HepG2 (cell line): Measurements from ENCODE around the gene FBLN5. TPM values are rescaled to one million over a fixed set of nuclear protein-coding genes. Genes with fewer than 3 reads are reported as not detected.

Experiments
- ATAC-seq: fragments of 200-7000 bp; cut with Tn5 transposase; 3 replicates; pipeline ENCODE4 v1.9.1; 2020; ENCODE audit warnings: mild to moderate bottlenecking, moderate library complexity
- BruUV-seq: library from RNA; stranded (reverse); fragments of 400-500 nt; replicated peaks from 2 replicates; lab custom pipeline; 2021; lab: Mats Ljungman, UMichigan
- CTCF ChIA-PET: fragments of 300-600 bp; formaldehyde crosslinking; extraction: SDS; loops from one replicate; lab custom pipeline; 2021; ENCODE audit warnings: low total read pairs, inconsistent platforms, low intra/inter-chr PET ratio; lab: Yijun Ruan, JAX
- POLR2A ChIA-PET: fragments of 350-600 bp; sonication (Branson Sonifier 250); formaldehyde crosslinking; loops from one replicate; lab custom pipeline; 2020; ENCODE audit warnings: antibody characterized with exemption, inconsistent platforms; lab: Yijun Ruan, JAX
- DNase-seq: peaks from one replicate; pipeline ENCODE4 v3.0.0-alpha.2; 2015; ENCODE audit warnings: low spot score
- FAIRE-seq: peaks from 3 replicates; lab custom pipeline; 2011; peaks lifted over from hg19 to GRCh38; lab: Jason Lieb, UNC
- H2AFZ ChIP-seq: one replicate; pipeline ENCODE4 v1.6.1; 2011; ENCODE audit warnings: low read length, inconsistent platforms
- H3K27ac ChIP-seq: fragments of 300-600 bp; 3 replicates; pipeline ENCODE4 v1.8.0; 2011; ENCODE audit warnings: mixed run types, mild to moderate bottlenecking, mixed read lengths, low read length, inconsistent platforms; ENCODE audit not compliant: insufficient read depth; ENCODE audit errors: extremely low read length
- H3K27me3 ChIP-seq, 2 experiments: fragments of 200-600 bp in 1 of 2; 2 replicates in 1 of 2; 3 replicates in 1 of 2; pipeline versions ENCODE4 v1.6.0 to v1.8.0; 2011; ENCODE audit warnings: low read length in 2 of 2, mild to moderate bottlenecking in 2 of 2, moderate library complexity in 2 of 2, inconsistent platforms in 1 of 2; ENCODE audit not compliant: insufficient read depth in 2 of 2, control insufficient read depth in 1 of 2
- H3K36me3 ChIP-seq, 2 experiments: fragments of 200-600 bp in 1 of 2; replicated peaks in 1 of 2; 2 replicates in 1 of 2; 3 replicates in 1 of 2; pipeline versions ENCODE4 v1.5.1 to v1.8.0; 2011; ENCODE audit warnings: low read length in 2 of 2, inconsistent platforms in 1 of 2; ENCODE audit not compliant: insufficient read depth in 2 of 2, control insufficient read depth in 1 of 2
- H3K4me1 ChIP-seq: 2 replicates; pipeline ENCODE4 v1.5.1; 2012; ENCODE audit warnings: low read length, inconsistent platforms; ENCODE audit not compliant: insufficient read depth
- H3K4me2 ChIP-seq: 2 replicates; pipeline ENCODE4 v1.6.0; 2011; ENCODE audit warnings: low read depth, low read length, inconsistent platforms
- H3K4me3 ChIP-seq, 3 experiments: fragments of 200-600 bp in 1 of 3; sonication (generic), shearing (Covaris generic) in 1 of 3; replicated peaks in 1 of 3; 2 replicates each; pipeline ENCODE4 v1.5.1; 2011 to 2016; ENCODE audit warnings: low read length in 3 of 3, inconsistent platforms in 2 of 3, low read depth in 2 of 3, mild to moderate bottlenecking in 2 of 3, control low read depth in 1 of 3, mixed read lengths in 1 of 3; ENCODE audit not compliant: insufficient read depth in 1 of 3
- H3K79me2 ChIP-seq: one replicate; pipeline ENCODE4 v1.6.1; 2011; ENCODE audit warnings: low read length, inconsistent platforms; ENCODE audit not compliant: insufficient read depth
- H3K9ac ChIP-seq: 2 replicates; pipeline ENCODE4 v1.6.0; 2011; ENCODE audit warnings: mild to moderate bottlenecking, low read depth, low read length, inconsistent platforms; ENCODE audit not compliant: insufficient read depth
- H3K9me3 ChIP-seq: 2 replicates; pipeline ENCODE4 v1.5.1; 2012; ENCODE audit warnings: mild to moderate bottlenecking, low read length
- H4K20me1 ChIP-seq: 2 replicates; pipeline ENCODE4 v1.6.0; 2011; ENCODE audit warnings: inconsistent platforms, mild to moderate bottlenecking, low read length, moderate library complexity; ENCODE audit not compliant: insufficient read depth
- GATAD1 ChIP-seq: IDR thresholded peaks from 2 replicates; pipeline ENCODE4 v1.6.1; 2016; ENCODE audit warnings: missing genetic modification reagents, missing compliant biosample characterization
- IKZF1 ChIP-seq: fragments of 450-650 bp; IDR thresholded peaks from 2 replicates; pipeline ENCODE4 v1.7.1; 2016
- IRX3 ChIP-seq: sonication (generic); formaldehyde crosslinking; IDR thresholded peaks from 2 replicates; pipeline ENCODE4 v1.8.1; 2023; ENCODE audit warnings: mild to moderate bottlenecking, low read depth, missing genetic modification reagents, borderline replicate concordance
- KDM6A ChIP-seq: IDR thresholded peaks from 2 replicates; pipeline ENCODE4 v1.6.1; 2016; ENCODE audit warnings: low read depth
- NR2F2 ChIP-seq: IDR thresholded peaks from 2 replicates; pipeline ENCODE4 v1.6.1; 2012; ENCODE audit warnings: low read depth, inconsistent platforms, borderline replicate concordance
- PRPF4 ChIP-seq: fragments of 200-400 bp; formaldehyde crosslinking; IDR thresholded peaks from 2 replicates; pipeline ENCODE4 v1.6.1; 2016; ENCODE audit warnings: low read length, low read depth; ENCODE audit not compliant: poor library complexity, severe bottlenecking
- SP1 ChIP-seq, 2 experiments: fragments of 450-650 bp in 1 of 2; sonication (generic) in 1 of 2; formaldehyde crosslinking in 1 of 2; IDR thresholded peaks; 2 replicates each; pipeline versions ENCODE4 v1.4.0 to v1.6.1; 2016 to 2020; ENCODE audit warnings: missing genetic modification reagents in 1 of 2
- STAT5B ChIP-seq: sonication (generic); formaldehyde crosslinking; IDR thresholded peaks from 2 replicates; pipeline ENCODE4 v1.4.0; 2020; ENCODE audit warnings: missing genetic modification reagents
- TAF1 ChIP-seq: sonication (generic); formaldehyde crosslinking; IDR thresholded peaks from 2 replicates; pipeline ENCODE4 v1.4.0; 2020; ENCODE audit warnings: missing genetic modification reagents
- ZNF138 ChIP-seq: sonication (generic); formaldehyde crosslinking; IDR thresholded peaks from 2 replicates; pipeline ENCODE4 v1.5.0; 2020; ENCODE audit warnings: mild to moderate bottlenecking, low read depth, missing genetic modification reagents
- ZNF20 ChIP-seq: sonication (generic); formaldehyde crosslinking; IDR thresholded peaks from 2 replicates; pipeline ENCODE4 v1.4.0; 2020; ENCODE audit warnings: mild to moderate bottlenecking, moderate library complexity, missing genetic modification reagents
- ZNF329 ChIP-seq: sonication (generic); formaldehyde crosslinking; IDR thresholded peaks from 2 replicates; pipeline ENCODE4 v1.9.0; 2021; ENCODE audit warnings: low read depth, mild to moderate bottlenecking, missing genetic modification reagents
- ZNF607 ChIP-seq: sonication (generic); formaldehyde crosslinking; IDR thresholded peaks from 2 replicates; pipeline ENCODE4 v1.5.1; 2020; ENCODE audit warnings: missing genetic modification reagents, mild to moderate bottlenecking, borderline replicate concordance
- ZNF749 ChIP-seq: sonication (generic); formaldehyde crosslinking; IDR thresholded peaks from 2 replicates; pipeline ENCODE4 v1.8.0; 2022; ENCODE audit warnings: mild to moderate bottlenecking, missing genetic modification reagents, moderate library complexity, borderline replicate concordance
- ZNF768 ChIP-seq: sonication (generic); formaldehyde crosslinking; IDR thresholded peaks from 2 replicates; pipeline ENCODE4 v1.4.0; 2020; ENCODE audit warnings: missing genetic modification reagents
- WGBS: methylation state at CpG from one replicate; pipeline ENCODE4 v1.1.6; 2017; ENCODE audit warnings: low lambda C conversion rate; 5-methylcytosine and 5-hydroxymethylcytosine counted together
- in situ Hi-C: cut with HindIII; loops from 2 replicates; pipeline ENCODE4 v1.10.0; 2017; ENCODE audit warnings: low pct_unique_long_range_greater_than_20kb; ENCODE audit not compliant: extremely low pct_ligation_motif_present
- intact Hi-C: fragments of 100-400 bp; cut with micrococcal nuclease; formaldehyde crosslinking; loops from one replicate; pipeline ENCODE4 v1.10.0; 2022; ENCODE audit not compliant: unreplicated experiment
- polyA plus RNA-seq, 8 experiments: library from polyadenylated mRNA; depleted of rRNA in 3 of 8; stranded (reverse) in 7 of 8; unstranded in 1 of 8; fragments of >200 nt; fragmentation: Illumina TruSeq in 4 of 8; extraction: Trizol in 4 of 8; gene quantifications; 2 replicates each; pipeline versions ENCODE4 v1.2.1 to v1.2.3, GENCODE V29; 2011 to 2016; ENCODE audit warnings: low read depth in 4 of 8, missing spikeins in 1 of 8, mixed read lengths in 1 of 8; ENCODE audit not compliant: insufficient read depth in 1 of 8
- total RNA-seq, 5 experiments: library from RNA; depleted of rRNA; stranded (reverse); fragments of >200 nt; fragmentation: Illumina TruSeq; extraction: Trizol; gene quantifications; 2 replicates each; pipeline ENCODE4 v1.2.3, GENCODE V29; 2016; ENCODE audit warnings: low read depth in 1 of 5
- TF ChIP-seq, protein P1 (sequence below): sonication (generic); formaldehyde crosslinking; conservative IDR thresholded peaks from 2 replicates; pipeline ENCODE4 v1.8.1; 2023; ENCODE audit warnings: missing genetic modification reagents
- TF ChIP-seq, protein P2 (sequence below): IDR thresholded peaks from 2 replicates; pipeline ENCODE4 v1.4.0; 2020; ENCODE audit warnings: mild to moderate bottlenecking, missing genetic modification reagents

Gene FBLN5
- total and polyA plus RNA-seq, 2 of the 13 experiments (the other 11 are each of a cell fraction or from before 2014, with no cell fraction given), result 0.38 to 0.77 TPM

DNA sequence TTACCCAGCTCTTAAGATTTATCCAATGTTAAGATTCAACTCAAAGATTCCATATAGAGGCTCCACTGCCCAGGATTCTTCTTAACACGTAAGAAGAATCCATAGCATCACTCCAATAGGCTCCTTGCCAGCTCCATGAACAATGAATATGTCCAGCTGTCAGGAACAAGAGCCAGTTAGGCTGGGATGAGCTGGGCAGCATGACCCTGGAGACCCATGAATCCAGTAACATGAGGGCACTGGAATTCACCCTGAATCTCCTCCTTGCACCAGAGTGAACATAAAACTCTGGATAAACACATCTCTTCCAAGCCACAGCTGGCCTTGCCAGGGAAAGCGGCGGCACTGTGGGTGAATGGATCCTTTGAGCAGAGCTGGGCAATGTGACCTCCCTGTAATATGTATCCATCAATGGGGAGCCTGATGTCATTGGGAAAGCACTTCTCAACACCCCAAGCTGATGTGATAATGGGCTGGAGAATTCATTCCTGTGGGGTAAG is 55.7 kb downstream of the FBLN5 start:
- intact Hi-C loops (no loop called here), in situ Hi-C loops (no loop called here)
- 59% methylated on average over 3 of the region's 3 CpGs for WGBS
- ChIA-PET POLR2A (no interaction called here), CTCF (no interaction called here)
- no peak for TF ChIP-seq SP1 (IDR thresholded peaks at IDR 0.05)
- no peak for TF ChIP-seq SP1 (CRISPR knock-in tag; IDR thresholded peaks at IDR 0.05)
- TF ChIP-seq PRPF4, result no peak
- TF ChIP-seq ZNF329, result no peak
- no peak for TF ChIP-seq ZNF20
- no peak for TF ChIP-seq STAT5B (CRISPR knock-in tag)
- TF ChIP-seq, protein P1, sequence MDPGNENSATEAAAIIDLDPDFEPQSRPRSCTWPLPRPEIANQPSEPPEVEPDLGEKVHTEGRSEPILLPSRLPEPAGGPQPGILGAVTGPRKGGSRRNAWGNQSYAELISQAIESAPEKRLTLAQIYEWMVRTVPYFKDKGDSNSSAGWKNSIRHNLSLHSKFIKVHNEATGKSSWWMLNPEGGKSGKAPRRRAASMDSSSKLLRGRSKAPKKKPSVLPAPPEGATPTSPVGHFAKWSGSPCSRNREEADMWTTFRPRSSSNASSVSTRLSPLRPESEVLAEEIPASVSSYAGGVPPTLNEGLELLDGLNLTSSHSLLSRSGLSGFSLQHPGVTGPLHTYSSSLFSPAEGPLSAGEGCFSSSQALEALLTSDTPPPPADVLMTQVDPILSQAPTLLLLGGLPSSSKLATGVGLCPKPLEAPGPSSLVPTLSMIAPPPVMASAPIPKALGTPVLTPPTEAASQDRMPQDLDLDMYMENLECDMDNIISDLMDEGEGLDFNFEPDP (CRISPR knock-in tag), result no peak
- TF ChIP-seq, protein P2, sequence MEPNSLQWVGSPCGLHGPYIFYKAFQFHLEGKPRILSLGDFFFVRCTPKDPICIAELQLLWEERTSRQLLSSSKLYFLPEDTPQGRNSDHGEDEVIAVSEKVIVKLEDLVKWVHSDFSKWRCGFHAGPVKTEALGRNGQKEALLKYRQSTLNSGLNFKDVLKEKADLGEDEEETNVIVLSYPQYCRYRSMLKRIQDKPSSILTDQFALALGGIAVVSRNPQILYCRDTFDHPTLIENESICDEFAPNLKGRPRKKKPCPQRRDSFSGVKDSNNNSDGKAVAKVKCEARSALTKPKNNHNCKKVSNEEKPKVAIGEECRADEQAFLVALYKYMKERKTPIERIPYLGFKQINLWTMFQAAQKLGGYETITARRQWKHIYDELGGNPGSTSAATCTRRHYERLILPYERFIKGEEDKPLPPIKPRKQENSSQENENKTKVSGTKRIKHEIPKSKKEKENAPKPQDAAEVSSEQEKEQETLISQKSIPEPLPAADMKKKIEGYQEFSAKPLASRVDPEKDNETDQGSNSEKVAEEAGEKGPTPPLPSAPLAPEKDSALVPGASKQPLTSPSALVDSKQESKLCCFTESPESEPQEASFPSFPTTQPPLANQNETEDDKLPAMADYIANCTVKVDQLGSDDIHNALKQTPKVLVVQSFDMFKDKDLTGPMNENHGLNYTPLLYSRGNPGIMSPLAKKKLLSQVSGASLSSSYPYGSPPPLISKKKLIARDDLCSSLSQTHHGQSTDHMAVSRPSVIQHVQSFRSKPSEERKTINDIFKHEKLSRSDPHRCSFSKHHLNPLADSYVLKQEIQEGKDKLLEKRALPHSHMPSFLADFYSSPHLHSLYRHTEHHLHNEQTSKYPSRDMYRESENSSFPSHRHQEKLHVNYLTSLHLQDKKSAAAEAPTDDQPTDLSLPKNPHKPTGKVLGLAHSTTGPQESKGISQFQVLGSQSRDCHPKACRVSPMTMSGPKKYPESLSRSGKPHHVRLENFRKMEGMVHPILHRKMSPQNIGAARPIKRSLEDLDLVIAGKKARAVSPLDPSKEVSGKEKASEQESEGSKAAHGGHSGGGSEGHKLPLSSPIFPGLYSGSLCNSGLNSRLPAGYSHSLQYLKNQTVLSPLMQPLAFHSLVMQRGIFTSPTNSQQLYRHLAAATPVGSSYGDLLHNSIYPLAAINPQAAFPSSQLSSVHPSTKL, result no peak
- no peak for TF ChIP-seq TAF1 (CRISPR knock-in tag)
- TF ChIP-seq ZNF768 (CRISPR knock-in tag), result no peak
- no peak for TF ChIP-seq IRX3 (CRISPR knock-in tag)
- no peak for TF ChIP-seq ZNF749 (CRISPR knock-in tag)
- TF ChIP-seq IKZF1, result no peak
- TF ChIP-seq KDM6A, result no peak
- no peak for TF ChIP-seq ZNF138 (CRISPR knock-in tag)
- TF ChIP-seq GATAD1 (CRISPR knock-in tag), result no peak
- no peak for TF ChIP-seq ZNF607 (CRISPR knock-in tag)
- TF ChIP-seq NR2F2, result no peak
- Histone ChIP-seq H3K27ac (no peak overlapping the region), H3K9me3 (no peaks in the 10 kb centered on the region), H3K36me3 (no peaks in the 10 kb centered on the region), H3K4me3 (no peak overlapping the region), H3K79me2 (no peaks in the 10 kb centered on the region), H3K9ac (no peak overlapping the region), H3K4me2 (no peak overlapping the region), H2AFZ (no peak overlapping the region), H3K4me1 (peaks cover under 1% of the 10 kb centered on the region; the same call in 1 of the 2 replicates), H3K27me3 (no peaks in the 10 kb centered on the region), H4K20me1 (no peaks in the 10 kb centered on the region)
- ATAC-seq (no peak), DNase-seq (no peak), FAIRE-seq (no peak)
- BruUV-seq, result no TSS peak
